GM19240 (cell line): ENCODE data around the gene CEP76.
A peak's percentile ranks its signal among the peaks of the same experiment; 100 is the strongest.

ENCODE experiments used
- DNase-seq: peaks from one replicate; pipeline ENCODE4 v3.0.0; 2011; ENCODE audit warnings: low spot score; ENCODE audit not compliant: insufficient read length

Gene CEP76

GRCh38 chr18:12703664-12704063 is 1.1 kb upstream of the CEP76 start:
- no peak for DNase-seq

- peak; percentile 6 for DNase-seq
Measured at GRCh38 chr18:12703096-12703567, 609 bp upstream of the CEP76 start.

GRCh38 chr18:12701161-12701560 is 1.4 kb downstream of the CEP76 start:
- no peak for DNase-seq

GRCh38 chr18:12699747-12700146 is 2.8 kb downstream of the CEP76 start:
- DNase-seq = no peak

- no peak for DNase-seq
Measured at GRCh38 chr18:12694032-12694431, 8.5 kb downstream of the CEP76 start.

- no peak for DNase-seq
Measured at GRCh38 chr18:12692206-12692605, 10.3 kb downstream of the CEP76 start.

GRCh38 chr18:12689256-12689850 is 13.2 kb downstream of the CEP76 start:
- DNase-seq = no peak

GRCh38 chr18:12686100-12686499 is 16.4 kb downstream of the CEP76 start:
- no peak for DNase-seq

GRCh38 chr18:12679183-12679786 is 23.2 kb downstream of the CEP76 start:
- no peak for DNase-seq

- no peak for DNase-seq
Measured at GRCh38 chr18:12668041-12668440, 34.5 kb downstream of the CEP76 start.

GRCh38 chr18:12659904-12660605 is 42.5 kb downstream of the CEP76 start:
- peak; percentile 37 for DNase-seq

- DNase-seq = no peak
Measured at GRCh38 chr18:12658426-12659138, 43.9 kb downstream of the CEP76 start.

- DNase-seq = peak; percentile 11
Measured at GRCh38 chr18:12657684-12658425, 44.7 kb downstream of the CEP76 start, which contains the start of gene SPIRE1. TSS of gene SPIRE1 (minus strand) at chr18:12658107. CDS start at chr18:12657866, 241 bp downstream.

- peak; percentile 19 for DNase-seq
Measured at GRCh38 chr18:12656938-12657683, 45.4 kb downstream of the CEP76 start.

- no peak for DNase-seq
Measured at GRCh38 chr18:12656605-12656937, 46.0 kb downstream of the CEP76 start.

GRCh38 chr18:12654971-12655370 is 47.6 kb downstream of the CEP76 start:
- no peak for DNase-seq

GRCh38 chr18:12652861-12653401 is 49.6 kb downstream of the CEP76 start:
- DNase-seq = no peak

- DNase-seq = no peak
Measured at GRCh38 chr18:12651651-12652050, 50.9 kb downstream of the CEP76 start.

- DNase-seq = no peak
Measured at GRCh38 chr18:12647773-12648172, 54.8 kb downstream of the CEP76 start.

GRCh38 chr18:12645751-12646203 is 56.7 kb downstream of the CEP76 start:
- no peak for DNase-seq
